Ramos (cell line): ENCODE measurements around the gene CCNF.
"Not testable (repeated sequence)": the region's sequence is repeated elsewhere in the genome, so short reads cannot be mapped to it uniquely, and the experiment has no call there.

ENCODE experiments used
- in situ Hi-C: fragments of 300-500 bp; cut with MboI; formaldehyde crosslinking; loops from one replicate; pipeline ENCODE4 v1.14.3; 2022; ENCODE audit warnings: low sequenced_read_pairs; ENCODE audit not compliant: unreplicated experiment

Gene CCNF

GRCh38 chr16:2428051-2428783 lies 1.0 kb upstream of the CCNF start:
- in situ Hi-C loops: no loop called here

- in situ Hi-C loops: no loop called here
Measured at GRCh38 chr16:2428784-2429033, 538 bp upstream of the CCNF start.

- in situ Hi-C loops: no loop called here
Measured at GRCh38 chr16:2429771-2430663, 770 bp downstream of the CCNF start.

- in situ Hi-C loops: no loop called here
Measured at GRCh38 chr16:2432286-2432685, 3.0 kb downstream of the CCNF start.

- in situ Hi-C loops: no loop called here
Measured at GRCh38 chr16:2432801-2433505, 3.7 kb downstream of the CCNF start.

GRCh38 chr16:2435236-2435635 lies 6.0 kb downstream of the CCNF start:
- in situ Hi-C loops: not testable (repeated sequence)

GRCh38 chr16:2436110-2436509 lies 6.9 kb downstream of the CCNF start:
- in situ Hi-C loops: no loop called here

GRCh38 chr16:2437032-2437790 lies 8.0 kb downstream of the CCNF start:
- in situ Hi-C loops: no loop called here

- in situ Hi-C loops: no loop called here
Measured at GRCh38 chr16:2438121-2438520, 8.9 kb downstream of the CCNF start.

GRCh38 chr16:2439598-2439997 lies 10.4 kb downstream of the CCNF start:
- in situ Hi-C loops: no loop called here

GRCh38 chr16:2441143-2441804 lies 12.0 kb downstream of the CCNF start:
- in situ Hi-C loops: not testable (repeated sequence)

GRCh38 chr16:2443555-2443954 lies 14.3 kb downstream of the CCNF start:
- in situ Hi-C loops: no loop called here

- in situ Hi-C loops: no loop called here
Measured at GRCh38 chr16:2447920-2448583, 18.8 kb downstream of the CCNF start.

- in situ Hi-C loops: no loop called here
Measured at GRCh38 chr16:2449118-2449517, 19.9 kb downstream of the CCNF start.

GRCh38 chr16:2450535-2450934 lies 21.3 kb downstream of the CCNF start:
- in situ Hi-C loops: no loop called here

GRCh38 chr16:2450975-2451381 lies 21.7 kb downstream of the CCNF start:
- in situ Hi-C loops: no loop called here

- in situ Hi-C loops: no loop called here
Measured at GRCh38 chr16:2451851-2452320, 22.6 kb downstream of the CCNF start.

- in situ Hi-C loops: no loop called here
Measured at GRCh38 chr16:2452650-2453049, 23.4 kb downstream of the CCNF start.

GRCh38 chr16:2455081-2455845 lies 26.0 kb downstream of the CCNF start:
- in situ Hi-C loops: no loop called here
